OCI-LY1 (cell line): ENCODE data around the gene MS4A4A.

Source experiments
- H2AFZ ChIP-seq: fragments of 200-600 bp; sonication (generic), shearing (Covaris generic); 2 replicates; pipeline ENCODE4 v1.6.0; 2014; ENCODE audit warnings: antibody characterized with exemption, mild to moderate bottlenecking, low read length
- H3F3A ChIP-seq: fragments of 200-600 bp; sonication (generic), shearing (Covaris generic); 2 replicates; pipeline ENCODE4 v1.6.0; 2014; ENCODE audit warnings: mild to moderate bottlenecking, antibody characterized with exemption, low read length, moderate library complexity; ENCODE audit not compliant: insufficient read depth
- H3K27ac ChIP-seq: fragments of 200-600 bp; sonication (generic); 2 replicates; pipeline ENCODE4 v1.5.1; 2014; ENCODE audit warnings: low read length, mixed run types, mild to moderate bottlenecking, low read depth; ENCODE audit not compliant: poor library complexity, severe bottlenecking
- H3K27me3 ChIP-seq: fragments of 200-600 bp; sonication (generic); 2 replicates; pipeline ENCODE4 v1.6.0; 2014; ENCODE audit warnings: antibody characterized with exemption, mild to moderate bottlenecking, low read length, moderate library complexity; ENCODE audit not compliant: insufficient read depth
- H3K36me3 ChIP-seq: fragments of 200-600 bp; sonication (generic); 2 replicates; pipeline ENCODE4 v1.6.1; 2014; ENCODE audit warnings: mild to moderate bottlenecking, antibody characterized with exemption, low read length, moderate library complexity, mixed read lengths; ENCODE audit not compliant: insufficient read depth
- H3K4me1 ChIP-seq: fragments of 200-600 bp; sonication (generic); 2 replicates; pipeline ENCODE4 v1.5.1; 2014; ENCODE audit warnings: mild to moderate bottlenecking, low read length, moderate library complexity; ENCODE audit not compliant: insufficient read depth, severe bottlenecking
- H3K4me2 ChIP-seq: fragments of 200-600 bp; sonication (generic), shearing (Covaris generic); 2 replicates; pipeline ENCODE4 v1.6.1; 2014; ENCODE audit warnings: low read length
- H3K4me3 ChIP-seq: fragments of 200-600 bp; sonication (generic); 2 replicates; pipeline ENCODE4 v1.5.1; 2014; ENCODE audit warnings: low read length, low read depth, mild to moderate bottlenecking, mixed read lengths; ENCODE audit not compliant: poor library complexity, severe bottlenecking
- H3K79me2 ChIP-seq: fragments of 200-600 bp; shearing (Covaris generic); 2 replicates; pipeline ENCODE4 v1.6.1; 2016; ENCODE audit warnings: mixed run types, low read length, mixed read lengths; ENCODE audit not compliant: insufficient read depth
- H3K9ac ChIP-seq: fragments of 200-600 bp; sonication (generic), shearing (Covaris generic); 2 replicates; pipeline ENCODE4 v1.6.1; 2014; ENCODE audit warnings: mild to moderate bottlenecking, low read length, mixed read lengths
- H3K9me2 ChIP-seq: fragments of 200-600 bp; sonication (generic), shearing (Covaris generic); 2 replicates; pipeline ENCODE4 v1.6.1; 2014; ENCODE audit warnings: low read depth, mild to moderate bottlenecking, low read length, mixed read lengths
- H3K9me3 ChIP-seq: fragments of 200-600 bp; shearing (Covaris generic); 2 replicates; pipeline ENCODE4 v1.6.1; 2014; ENCODE audit warnings: low read length, mixed read lengths
- H4K20me1 ChIP-seq: fragments of 200-600 bp; sonication (generic), shearing (Covaris generic); 2 replicates; pipeline ENCODE4 v1.6.0; 2016; ENCODE audit warnings: mild to moderate bottlenecking, low read length; ENCODE audit not compliant: insufficient read depth
- CTCF ChIP-seq: fragments of 200-600 bp; sonication (generic), shearing (Covaris generic); IDR thresholded peaks from 2 replicates; pipeline ENCODE4 v1.5.1; 2017; ENCODE audit warnings: mild to moderate bottlenecking, antibody characterized with exemption, low read length, moderate library complexity, mixed read lengths
- EZH2 ChIP-seq: fragments of 200-600 bp; sonication (generic), shearing (Covaris generic); IDR thresholded peaks from 2 replicates; pipeline ENCODE4 v1.8.0; 2017; ENCODE audit warnings: borderline replicate concordance, mixed run types, mild to moderate bottlenecking, antibody characterized with exemption, low read length, moderate library complexity, mixed read lengths

MS4A4A gene

GRCh38 chr11:60315871-60316270, 35.4 kb downstream of the MS4A4A start:
- H3K79me2 ChIP-seq: no peaks in the 10 kb centered on the region
- no peaks in the 10 kb centered on the region for H3K9me3 ChIP-seq
- no peaks in the 10 kb centered on the region for H3K9me2 ChIP-seq
- H3K27ac ChIP-seq: no peak overlapping the region
- H4K20me1 ChIP-seq: no peaks in the 10 kb centered on the region
- TF ChIP-seq EZH2 (no peak), CTCF (no peak)
- H3K4me2 ChIP-seq: no peak overlapping the region
- no peak overlapping the region for H2AFZ ChIP-seq
- no peaks in the 10 kb centered on the region for H3F3A ChIP-seq
- H3K4me1 ChIP-seq: no peaks in the 10 kb centered on the region
- no peaks in the 10 kb centered on the region for H3K27me3 ChIP-seq
- no peak overlapping the region for H3K4me3 ChIP-seq
- no peak overlapping the region for H3K9ac ChIP-seq
- H3K36me3 ChIP-seq: no peaks in the 10 kb centered on the region

GRCh38 chr11:60316317-60316716, 35.9 kb downstream of the MS4A4A start:
- Histone ChIP-seq H3K9me3 (no peaks in the 10 kb centered on the region), H3K9ac (no peak overlapping the region), H3K36me3 (no peaks in the 10 kb centered on the region), H3K27me3 (no peaks in the 10 kb centered on the region), H3K4me1 (no peaks in the 10 kb centered on the region), H3K79me2 (no peaks in the 10 kb centered on the region), H3F3A (no peaks in the 10 kb centered on the region), H3K27ac (no peak overlapping the region), H3K9me2 (no peaks in the 10 kb centered on the region), H2AFZ (no peak overlapping the region), H3K4me3 (no peak overlapping the region), H3K4me2 (no peak overlapping the region), H4K20me1 (no peaks in the 10 kb centered on the region)
- TF ChIP-seq EZH2 (no peak), CTCF (no peak)

GRCh38 chr11:60318726-60319125, 38.3 kb downstream of the MS4A4A start:
- Histone ChIP-seq H3K4me3 (no peak overlapping the region), H4K20me1 (no peaks in the 10 kb centered on the region), H3K27me3 (no peaks in the 10 kb centered on the region), H3K9ac (no peak overlapping the region), H3K4me1 (no peaks in the 10 kb centered on the region), H3K9me2 (no peaks in the 10 kb centered on the region), H2AFZ (no peak overlapping the region), H3K4me2 (no peak overlapping the region), H3K9me3 (no peaks in the 10 kb centered on the region), H3K79me2 (no peaks in the 10 kb centered on the region), H3F3A (no peaks in the 10 kb centered on the region), H3K27ac (no peak overlapping the region), H3K36me3 (no peaks in the 10 kb centered on the region)
- no peak for TF ChIP-seq CTCF
- no peak for TF ChIP-seq EZH2
